ENCODE results near the gene MEOX1. TPM values are rescaled to one million over a fixed set of nuclear protein-coding genes. Genes with fewer than 3 reads are reported as not detected.

The MEOX1 gene
- total and polyA plus RNA-seq, 2 donors (not counting 1 experiment from before 2014, with no cell fraction given): not detected

DNA sequence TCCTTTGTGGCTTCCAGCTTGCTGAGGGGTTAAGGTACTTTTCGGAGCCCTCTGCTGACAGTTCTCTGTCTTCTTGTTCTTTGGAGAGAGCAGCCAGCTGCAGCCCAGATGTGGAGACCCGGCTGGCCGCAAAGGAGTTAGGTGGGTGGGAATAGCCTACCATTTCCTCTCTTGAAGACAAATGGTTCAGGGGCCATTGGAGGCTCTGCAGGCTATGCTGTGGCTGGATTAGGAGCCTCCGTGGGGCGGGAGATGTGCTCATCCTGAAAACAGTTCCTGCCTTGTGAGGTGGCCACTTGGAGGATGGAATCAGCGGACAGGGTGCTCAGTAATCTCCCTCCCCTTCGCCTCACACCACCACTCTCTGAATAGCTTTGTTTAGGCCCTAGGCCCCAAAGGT lies 30.3 kb downstream of the MEOX1 start:
- no peak overlapping the region for H3K27ac Mint-ChIP-seq

DNA sequence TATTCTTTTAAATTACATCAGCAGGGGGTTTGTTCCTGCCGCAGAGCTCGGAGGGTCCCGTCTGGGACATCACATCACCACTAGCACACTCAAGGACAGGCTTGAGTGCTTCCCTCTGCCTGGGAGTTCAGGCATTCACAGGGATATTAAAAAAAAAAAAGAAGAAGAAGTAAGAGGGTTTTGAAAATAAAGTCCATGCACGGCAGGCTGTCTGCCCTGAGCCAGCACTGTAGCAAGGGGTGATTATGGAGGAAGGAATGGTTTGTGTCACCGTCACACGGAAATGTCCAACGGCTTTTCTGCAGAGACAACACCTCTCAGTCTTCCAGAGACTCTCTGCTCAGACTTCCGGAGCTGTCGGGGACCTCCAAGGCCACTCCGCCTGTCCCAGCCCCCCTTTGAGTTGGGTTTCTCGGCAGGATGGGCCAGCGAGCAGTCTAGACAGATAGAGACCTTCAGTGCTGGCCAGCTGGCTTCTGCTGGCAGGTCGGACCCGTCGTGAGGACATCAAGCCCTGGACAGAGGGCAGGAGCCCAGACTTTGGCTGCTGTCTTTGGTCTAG lies 33.6 kb downstream of the MEOX1 start:
- ChIA-PET CTCF (interaction anchor here (0.7 kb wide), 1 partner anchor 335 kb away, joined by 3 read pairs; no protein-coding TSS in a partner anchor), POLR2A (no interaction called here)
- H3K27me3 ChIP-seq (replicated peaks in 1 of 4; ENCODE audit: control extremely low read depth in 1 of 4, control insufficient read depth in 3 of 4, insufficient read depth in 4 of 4, low read length in 3 of 4): peaks cover 0 to 6% (median 0%) of the 10 kb centered on the region in 4 experiments
- ATAC-seq (ENCODE audit: low read depth) (no peak), DNase-seq (no peak)
- no peaks in the 10 kb centered on the region for H3K9me3 Mint-ChIP-seq (ENCODE audit: insufficient read depth)
- no peak overlapping the region for H3K4me3 ChIP-seq (ENCODE audit: control extremely low read depth in 1 of 5, extremely low read depth in 1 of 5, insufficient read depth in 1 of 5, low read depth in 2 of 5, low read length in 4 of 5)
- no peak overlapping the region for H3K27ac ChIP-seq (ENCODE audit: low read length in 2 of 2)
- H3K4me2 ChIP-seq (replicated peaks; ENCODE audit: low read depth, low read length, poor library complexity, severe bottlenecking): no peak overlapping the region
- H3K9me3 ChIP-seq (ENCODE audit: control extremely low read depth in 1 of 3, control insufficient read depth in 2 of 3, insufficient read depth in 1 of 3, low read length in 2 of 3): no peaks in the 10 kb centered on the region
- H3K36me3 ChIP-seq (replicated peaks in 1 of 2; ENCODE audit: control extremely low read depth in 1 of 2, control insufficient read depth in 1 of 2, extremely low read depth in 1 of 2, insufficient read depth in 2 of 2, low read length in 1 of 2): no peaks in the 10 kb centered on the region
- no peak overlapping the region for H3K4me3 Mint-ChIP-seq
- no peak overlapping the region for H2AFZ ChIP-seq (ENCODE audit: insufficient read depth, low read depth, low read length, poor library complexity, severe bottlenecking)
- TF ChIP-seq, protein P1, sequence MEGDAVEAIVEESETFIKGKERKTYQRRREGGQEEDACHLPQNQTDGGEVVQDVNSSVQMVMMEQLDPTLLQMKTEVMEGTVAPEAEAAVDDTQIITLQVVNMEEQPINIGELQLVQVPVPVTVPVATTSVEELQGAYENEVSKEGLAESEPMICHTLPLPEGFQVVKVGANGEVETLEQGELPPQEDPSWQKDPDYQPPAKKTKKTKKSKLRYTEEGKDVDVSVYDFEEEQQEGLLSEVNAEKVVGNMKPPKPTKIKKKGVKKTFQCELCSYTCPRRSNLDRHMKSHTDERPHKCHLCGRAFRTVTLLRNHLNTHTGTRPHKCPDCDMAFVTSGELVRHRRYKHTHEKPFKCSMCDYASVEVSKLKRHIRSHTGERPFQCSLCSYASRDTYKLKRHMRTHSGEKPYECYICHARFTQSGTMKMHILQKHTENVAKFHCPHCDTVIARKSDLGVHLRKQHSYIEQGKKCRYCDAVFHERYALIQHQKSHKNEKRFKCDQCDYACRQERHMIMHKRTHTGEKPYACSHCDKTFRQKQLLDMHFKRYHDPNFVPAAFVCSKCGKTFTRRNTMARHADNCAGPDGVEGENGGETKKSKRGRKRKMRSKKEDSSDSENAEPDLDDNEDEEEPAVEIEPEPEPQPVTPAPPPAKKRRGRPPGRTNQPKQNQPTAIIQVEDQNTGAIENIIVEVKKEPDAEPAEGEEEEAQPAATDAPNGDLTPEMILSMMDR (IDR thresholded peaks at IDR 0.05): no peak
- TF ChIP-seq EZH2 (IDR thresholded peaks at IDR 0.05; ENCODE audit: borderline replicate concordance, insufficient read depth, low read depth, low read length, poor library complexity, severe bottlenecking): no peak
- H3K9ac ChIP-seq (ENCODE audit: low read length): no peak overlapping the region
- peaks cover 44% of the 10 kb centered on the region for H3K27me3 Mint-ChIP-seq
- H3K4me1 ChIP-seq (ENCODE audit: control insufficient read depth in 2 of 2, insufficient read depth in 2 of 2, low read length in 2 of 2): no peaks in the 10 kb centered on the region
- H3K4me1 Mint-ChIP-seq: no peaks in the 10 kb centered on the region
- WGBS (ENCODE audit: insufficient coverage): 73% methylated on average over 12 of the region's 15 CpGs
- intact Hi-C loops (cut with micrococcal nuclease): no loop called here
- H4K20me1 ChIP-seq (ENCODE audit: control insufficient read depth, insufficient read depth, low read length, poor library complexity, severe bottlenecking): no peaks in the 10 kb centered on the region
- H3K27ac Mint-ChIP-seq: no peak overlapping the region
- no peaks in the 10 kb centered on the region for H3K79me2 ChIP-seq (ENCODE audit: control insufficient read depth, insufficient read depth, low read length)

More for the DNA sequence above, 30.3 kb downstream of the MEOX1 start:
- no peak overlapping the region for H3K4me3 Mint-ChIP-seq
- Histone ChIP-seq H3K79me2 (ENCODE audit: control insufficient read depth, insufficient read depth, low read length) (no peaks in the 10 kb centered on the region), H3K36me3 (replicated peaks in 1 of 2; ENCODE audit: control extremely low read depth in 1 of 2, control insufficient read depth in 1 of 2, extremely low read depth in 1 of 2, insufficient read depth in 2 of 2, low read length in 1 of 2) (no peaks in the 10 kb centered on the region), H3K4me3 (ENCODE audit: control extremely low read depth in 1 of 5, extremely low read depth in 1 of 5, insufficient read depth in 1 of 5, low read depth in 2 of 5, low read length in 4 of 5) (no peak overlapping the region), H2AFZ (ENCODE audit: insufficient read depth, low read depth, low read length, poor library complexity, severe bottlenecking) (no peak overlapping the region), H4K20me1 (ENCODE audit: control insufficient read depth, insufficient read depth, low read length, poor library complexity, severe bottlenecking) (no peaks in the 10 kb centered on the region), H3K9ac (ENCODE audit: low read length) (no peak overlapping the region), H3K4me1 (ENCODE audit: control insufficient read depth in 2 of 2, insufficient read depth in 2 of 2, low read length in 2 of 2) (no peaks in the 10 kb centered on the region), H3K27ac (ENCODE audit: low read length in 2 of 2) (no peak overlapping the region), H3K9me3 (ENCODE audit: control extremely low read depth in 1 of 3, control insufficient read depth in 2 of 3, insufficient read depth in 1 of 3, low read length in 2 of 3) (no peaks in the 10 kb centered on the region), H3K27me3 (replicated peaks in 1 of 4; ENCODE audit: control extremely low read depth in 1 of 4, control insufficient read depth in 3 of 4, insufficient read depth in 4 of 4, low read length in 3 of 4) (no peaks in the 10 kb centered on the region), H3K4me2 (replicated peaks; ENCODE audit: low read depth, low read length, poor library complexity, severe bottlenecking) (no peak overlapping the region)
- ChIA-PET CTCF (interaction anchor here (0.5 kb wide), 1 partner anchor 871 kb away, joined by 5 read pairs; no protein-coding TSS in a partner anchor), POLR2A (interaction anchor here (0.7 kb wide), 1 partner anchor 43 kb away, joined by 3 read pairs; no protein-coding TSS in a partner anchor)
- intact Hi-C loops (cut with micrococcal nuclease): no loop called here
- DNase-seq: no peak
- H3K9me3 Mint-ChIP-seq (ENCODE audit: insufficient read depth): no peaks in the 10 kb centered on the region
- ATAC-seq (ENCODE audit: low read depth): no peak
- no peaks in the 10 kb centered on the region for H3K4me1 Mint-ChIP-seq
- WGBS (ENCODE audit: insufficient coverage): 97% methylated on average over 6 of the region's 7 CpGs
- H3K27me3 Mint-ChIP-seq: peaks cover 45% of the 10 kb centered on the region
- TF ChIP-seq EZH2 (IDR thresholded peaks at IDR 0.05; ENCODE audit: borderline replicate concordance, insufficient read depth, low read depth, low read length, poor library complexity, severe bottlenecking): no peak
